Measurements from ENCODE around the gene KIAA1958. TPM values are rescaled to one million over a fixed set of nuclear protein-coding genes. Genes with fewer than 3 reads are reported as not detected.
A peak's percentile ranks its signal among the peaks of the same experiment; 100 is the strongest.

The KIAA1958 gene
- total and polyA plus RNA-seq, 10 donors = 0.39 to 11.9 (median 6.3) TPM

GRCh38 chr9:112689161-112689740 lies 202.6 kb downstream of the KIAA1958 start:
- DNase-seq = no peak
- whole genome bisulfite sequencing, 5 donors = 95 to 98% (median 96%) methylated on average over 6 of the region's 6 CpGs
- no peaks in the 10 kb centered on the region for H3K27me3 ChIP-seq (replicated peaks in 1 of 7)
- H3K27ac ChIP-seq = no peak overlapping the region
- intact Hi-C loops (cut with DNase I; ENCODE audit: low total_unique reads) = no loop called here
- H3K9me3 ChIP-seq = no peaks in the 10 kb centered on the region
- H3K4me3 ChIP-seq = no peak overlapping the region
- H3K36me3 ChIP-seq = peaks cover 5 to 99% (median 64%) of the 10 kb centered on the region in 6 donors
- TF ChIP-seq POLR2AphosphoS5 (IDR thresholded peaks at IDR 0.05) (no peak), CTCF (IDR thresholded peaks at IDR 0.05 in 8 of 11, conservative IDR thresholded peaks at IDR 0.05 in 3 of 11) (no peak), POLR2A (IDR thresholded peaks at IDR 0.05) (no peak)
- no peaks in the 10 kb centered on the region for H3K4me1 ChIP-seq

GRCh38 chr9:112694706-112695555 lies 208.3 kb downstream of the KIAA1958 start:
- Histone ChIP-seq H3K4me1 (peaks cover 0 to 10% (median 0%) of the 10 kb centered on the region in 6 donors), H3K36me3 (peaks cover 0 to 92% (median 39%) of the 10 kb centered on the region in 6 donors), H3K9me3 (no peaks in the 10 kb centered on the region), H3K27me3 (replicated peaks in 1 of 7) (no peaks in the 10 kb centered on the region), H3K27ac (peak overlapping the region in 2 of 8 donors; percentile 9 to 32), H3K4me3 (no peak overlapping the region)
- no peak for DNase-seq
- intact Hi-C loops (cut with DNase I; ENCODE audit: low total_unique reads) = no loop called here
- 86 to 89% (median 87%) methylated on average over 4 of the region's 4 CpGs for WGBS, 5 donors
- no peak for TF ChIP-seq POLR2AphosphoS5 (IDR thresholded peaks at IDR 0.05)
- no peak for TF ChIP-seq CTCF (IDR thresholded peaks at IDR 0.05 in 8 of 11, conservative IDR thresholded peaks at IDR 0.05 in 3 of 11)

- H3K4me1 ChIP-seq = peaks cover 0 to 10% (median 0%) of the 10 kb centered on the region in 6 donors
- intact Hi-C loops (cut with DNase I; ENCODE audit: low total_unique reads) = no loop called here
- 95 to 100% (median 97%) methylated on average over 5 of the region's 5 CpGs for WGBS, 5 donors
- H3K36me3 ChIP-seq = peaks cover 0 to 90% (median 26%) of the 10 kb centered on the region in 6 donors
- no peak overlapping the region for H3K27ac ChIP-seq
- no peak for DNase-seq
- no peaks in the 10 kb centered on the region for H3K27me3 ChIP-seq (replicated peaks in 1 of 7)
- TF ChIP-seq CTCF (IDR thresholded peaks at IDR 0.05 in 8 of 11, conservative IDR thresholded peaks at IDR 0.05 in 3 of 11) = no peak
- no peak for TF ChIP-seq POLR2AphosphoS5 (IDR thresholded peaks at IDR 0.05)
- TF ChIP-seq POLR2A (IDR thresholded peaks at IDR 0.05) = no peak
- no peaks in the 10 kb centered on the region for H3K9me3 ChIP-seq
- no peak overlapping the region for H3K4me3 ChIP-seq
These were observed 209.8 kb downstream of the KIAA1958 start for GRCh38 chr9:112696461-112696860.

GRCh38 chr9:112699230-112699629 lies 212.6 kb downstream of the KIAA1958 start:
- Histone ChIP-seq H3K36me3 (peaks cover 0 to 79% (median 8%) of the 10 kb centered on the region in 6 donors), H3K4me1 (peaks cover 0 to 10% (median 0%) of the 10 kb centered on the region in 6 donors), H3K4me3 (no peak overlapping the region), H3K27me3 (replicated peaks in 1 of 7) (no peaks in the 10 kb centered on the region), H3K27ac (no peak overlapping the region), H3K9me3 (no peaks in the 10 kb centered on the region)
- TF ChIP-seq POLR2A (IDR thresholded peaks at IDR 0.05) (no peak), CTCF (IDR thresholded peaks at IDR 0.05 in 8 of 11, conservative IDR thresholded peaks at IDR 0.05 in 3 of 11) (no peak)
- WGBS, 5 donors = 68 to 76% (median 75%) methylated on average over 5 of the region's 5 CpGs
- intact Hi-C loops (cut with DNase I; ENCODE audit: low total_unique reads) = no loop called here
- DNase-seq = no peak
